H1 (cell line): ENCODE measurements around the gene MGMT. TPM values are rescaled to one million over a fixed set of nuclear protein-coding genes. Genes with fewer than 3 reads are reported as not detected.

Experiments
- CTCF ChIA-PET: fragments of 300-600 bp; sonication (Branson Sonifier 250); formaldehyde crosslinking; loops from one replicate; lab custom pipeline; 2021; ENCODE audit not compliant: partially characterized antibody; lab: Charles Lee
- POLR2A ChIA-PET: fragments of 300-600 bp; sonication (Branson Sonifier 250); formaldehyde crosslinking; loops from one replicate; lab custom pipeline; 2021; ENCODE audit warnings: inconsistent platforms; ENCODE audit not compliant: partially characterized antibody; lab: Charles Lee
- DNase-seq, 2 experiments: peaks; one replicate each; pipeline versions ENCODE4 v3.0.0 to v3.0.0-alpha.2; 2010 to 2022; ENCODE audit warnings: low spot score in 2 of 2, low read depth in 1 of 2, mixed read lengths in 1 of 2
- FAIRE-seq: peaks from 2 replicates; lab custom pipeline; 2011; peaks lifted over from hg19 to GRCh38; lab: Jason Lieb, UNC
- H2AFZ ChIP-seq: 2 replicates; pipeline ENCODE4 v1.8.1; 2012; ENCODE audit warnings: low read length, inconsistent platforms
- H2AK5ac ChIP-seq: 2 replicates; pipeline ENCODE4 v1.6.1; 2013; ENCODE audit warnings: low read depth, low read length
- H2BK120ac ChIP-seq: replicated peaks from 2 replicates; pipeline ENCODE3; 2013; ENCODE audit warnings: low read depth, low read length, inconsistent platforms
- H2BK12ac ChIP-seq: 2 replicates; pipeline ENCODE4 v1.6.1; 2013; ENCODE audit warnings: low read depth, low read length
- H2BK15ac ChIP-seq: 2 replicates; pipeline ENCODE4 v1.6.1; 2013; ENCODE audit warnings: low read length
- H2BK20ac ChIP-seq: 2 replicates; pipeline ENCODE4 v1.6.1; 2013; ENCODE audit warnings: low read length
- H2BK5ac ChIP-seq: 2 replicates; pipeline ENCODE4 v1.6.1; 2013; ENCODE audit warnings: low read depth, low read length
- H3K14ac ChIP-seq: 2 replicates; pipeline ENCODE4 v1.6.1; 2013; ENCODE audit warnings: inconsistent platforms; ENCODE audit not compliant: insufficient read length
- H3K18ac ChIP-seq: 2 replicates; pipeline ENCODE4 v1.6.1; 2013; ENCODE audit warnings: low read length; ENCODE audit errors: extremely low read depth
- H3K23ac ChIP-seq: 2 replicates; pipeline ENCODE4 v1.6.1; 2013; ENCODE audit warnings: inconsistent platforms; ENCODE audit not compliant: insufficient read length
- H3K23me2 ChIP-seq: 2 replicates; pipeline ENCODE4 v1.6.1; 2013; ENCODE audit warnings: low read depth, low read length
- H3K27ac ChIP-seq: 2 replicates; pipeline ENCODE4 v1.6.1; 2011; ENCODE audit warnings: low read depth, low read length, inconsistent platforms
- H3K27me3 ChIP-seq, 4 experiments: replicated peaks in 1 of 4; 1 replicate in 1 of 4; 2 replicates in 3 of 4; pipeline versions ENCODE4 v1.6.1 to v1.8.1; 2011 to 2013; ENCODE audit warnings: low read length in 3 of 4, mild to moderate bottlenecking in 3 of 4, inconsistent platforms in 2 of 4, mixed read lengths in 2 of 4, moderate library complexity in 1 of 4; ENCODE audit not compliant: control insufficient read depth in 3 of 4, insufficient read depth in 3 of 4; ENCODE audit errors: extremely low read depth in 1 of 4
- H3K36me3 ChIP-seq, 4 experiments: 2 replicates each; pipeline versions ENCODE4 v1.6.1 to v1.8.1; 2011 to 2013; ENCODE audit warnings: mild to moderate bottlenecking in 4 of 4, low read length in 3 of 4, moderate library complexity in 2 of 4, control low read depth in 1 of 4, inconsistent platforms in 1 of 4; ENCODE audit not compliant: insufficient read depth in 4 of 4, control insufficient read depth in 2 of 4
- H3K4ac ChIP-seq: replicated peaks from 2 replicates; pipeline ENCODE3; 2013; ENCODE audit warnings: low read length, low read depth, mixed read lengths, inconsistent platforms; ENCODE audit not compliant: insufficient read length
- H3K4me1 ChIP-seq, 4 experiments: replicated peaks in 1 of 4; 1 replicate in 1 of 4; 2 replicates in 3 of 4; pipeline versions ENCODE4 v1.6.1 to v1.8.1; 2011 to 2013; ENCODE audit warnings: low read length in 3 of 4, inconsistent platforms in 2 of 4, mixed read lengths in 1 of 4; ENCODE audit not compliant: insufficient read depth in 4 of 4, control insufficient read depth in 3 of 4
- H3K4me2 ChIP-seq, 2 experiments: 2 replicates each; pipeline versions ENCODE4 v1.6.1 to v1.8.1; 2011 to 2013; ENCODE audit warnings: low read depth in 2 of 2, low read length in 2 of 2, control low read depth in 1 of 2, inconsistent platforms in 1 of 2, mild to moderate bottlenecking in 1 of 2; ENCODE audit not compliant: insufficient read depth in 1 of 2
- H3K4me3 ChIP-seq, 4 experiments: fragments of 200-600, 300-600 bp in 1 of 4; sonication (generic), shearing (Covaris generic), sonication (Bioruptor Twin) in 1 of 4; 2 replicates each; pipeline versions ENCODE4 v1.5.1 to v1.8.1; 2011 to 2016; ENCODE audit warnings: low read length in 4 of 4, low read depth in 3 of 4, control low read depth in 2 of 4, inconsistent platforms in 2 of 4, mild to moderate bottlenecking in 2 of 4, mixed read lengths in 1 of 4, moderate library complexity in 1 of 4; ENCODE audit not compliant: insufficient read depth in 2 of 4; ENCODE audit errors: extremely low read depth in 1 of 4
- H3K56ac ChIP-seq: replicated peaks from 2 replicates; pipeline ENCODE3; 2013; ENCODE audit warnings: low read depth, mild to moderate bottlenecking, mixed read lengths, low read length, inconsistent platforms; ENCODE audit not compliant: insufficient read length
- H3K79me1 ChIP-seq: 2 replicates; pipeline ENCODE4 v1.6.1; 2013; ENCODE audit warnings: low read depth, low read length, control low read depth
- H3K79me2 ChIP-seq, 2 experiments: 2 replicates each; pipeline versions ENCODE4 v1.6.1 to v1.8.1; 2012 to 2013; ENCODE audit warnings: low read length in 2 of 2, mild to moderate bottlenecking in 2 of 2, inconsistent platforms in 1 of 2; ENCODE audit not compliant: insufficient read depth in 2 of 2, control insufficient read depth in 1 of 2
- H3K9ac ChIP-seq, 4 experiments: replicated peaks in 1 of 4; 1 replicate in 1 of 4; 2 replicates in 3 of 4; pipeline versions ENCODE4 v1.6.1 to v1.8.1; 2011 to 2013; ENCODE audit warnings: low read depth in 3 of 4, low read length in 3 of 4, control low read depth in 2 of 4, mild to moderate bottlenecking in 2 of 4, moderate library complexity in 2 of 4, inconsistent platforms in 1 of 4; ENCODE audit errors: extremely low read depth in 1 of 4
- H3K9me3 ChIP-seq, 2 experiments: 2 replicates each; pipeline versions ENCODE4 v1.6.1 to v1.8.1; 2012 to 2013; ENCODE audit warnings: mild to moderate bottlenecking in 2 of 2, moderate library complexity in 2 of 2, control low read depth in 1 of 2, inconsistent platforms in 1 of 2, low read depth in 1 of 2, low read length in 1 of 2, mixed read lengths in 1 of 2; ENCODE audit not compliant: insufficient read depth in 2 of 2
- H4K20me1 ChIP-seq, 2 experiments: replicated peaks in 1 of 2; 2 replicates each; pipeline versions ENCODE3 to v1.8.1; 2011 to 2013; ENCODE audit warnings: inconsistent platforms in 2 of 2, low read length in 2 of 2, mild to moderate bottlenecking in 1 of 2; ENCODE audit not compliant: insufficient read depth in 2 of 2, control insufficient read depth in 1 of 2
- H4K5ac ChIP-seq: 2 replicates; pipeline ENCODE4 v1.6.1; 2013; ENCODE audit warnings: low read length, low read depth, mixed read lengths, inconsistent platforms; ENCODE audit not compliant: insufficient read length
- H4K8ac ChIP-seq: 2 replicates; pipeline ENCODE4 v1.8.0; 2013; ENCODE audit warnings: mild to moderate bottlenecking, moderate library complexity, low read length, inconsistent platforms; ENCODE audit not compliant: insufficient read depth; ENCODE audit errors: extremely low read depth
- H4K91ac ChIP-seq: replicated peaks from 2 replicates; pipeline ENCODE3; 2013; ENCODE audit warnings: low read length, mixed read lengths, inconsistent platforms; ENCODE audit not compliant: insufficient read length
- FOSL1 ChIP-seq: IDR thresholded peaks from 2 replicates; pipeline ENCODE4 v1.6.1; 2011; ENCODE audit warnings: mild to moderate bottlenecking, low read depth, low read length, moderate library complexity; ENCODE audit not compliant: insufficient read depth
- HDAC6 ChIP-seq: IDR thresholded peaks from one replicate; pipeline ENCODE4 v1.7.1; 2012; ENCODE audit warnings: low read depth, mild to moderate bottlenecking, inconsistent platforms, low read length, moderate library complexity
- WGBS, 2 experiments: shearing (Covaris generic) in 1 of 2; methylation state at CpG; one replicate each; pipeline versions ENCODE4 v1.1.6 to v1.1.7; 2013 to 2015; ENCODE audit warnings: low lambda C conversion rate in 2 of 2, mixed read lengths in 2 of 2, inconsistent platforms in 1 of 2, low coverage in 1 of 2, missing lambda C conversion rate in 1 of 2; ENCODE audit not compliant: insufficient replicate concordance in 2 of 2, insufficient coverage in 1 of 2, insufficient read length in 1 of 2; ENCODE audit errors: extremely low coverage in 1 of 2, missing lambda C conversion rate in 1 of 2; 5-methylcytosine and 5-hydroxymethylcytosine counted together
- polyA plus RNA-seq, 7 experiments: library from polyadenylated mRNA; depleted of rRNA in 3 of 7; stranded (reverse) in 5 of 7; unstranded in 2 of 7; fragments of >200 nt in 5 of 7; fragments of 200-250 nt in 2 of 7; gene quantifications; 1 replicate in 5 of 7; 2 replicates in 1 of 7; 4 replicates in 1 of 7; pipeline versions ENCODE4 v1.2.1 to v1.2.3, GENCODE V29; 2011 to 2013; ENCODE audit warnings: missing spikeins in 2 of 7, mixed read lengths in 2 of 7
- total RNA-seq: library from RNA; stranded (reverse); fragmentation: NEBNext Ultra II Directional; extraction: Animal tissue kit (Norgen Biotek cat#: 25700); gene quantifications from 2 replicates; pipeline ENCODE4 v1.2.1, GENCODE V29; 2021

The MGMT gene
- total and polyA plus RNA-seq, 2 of the 8 experiments (the other 6 are each of a cell fraction or from before 2014, with no cell fraction given): 9.9 to 10.7 TPM

- Histone ChIP-seq H2AFZ (no peak overlapping the region), H4K91ac (no peak overlapping the region), H2BK12ac (no peak overlapping the region), H3K23me2 (no peaks in the 10 kb centered on the region), H3K9me3 (no peaks in the 10 kb centered on the region), H3K9ac (no peak overlapping the region), H3K23ac (no peak overlapping the region), H4K20me1 (no peaks in the 10 kb centered on the region), H3K4me2 (no peak overlapping the region), H3K18ac (no peak overlapping the region), H2BK20ac (no peak overlapping the region), H3K14ac (no peak overlapping the region), H3K27me3 (no peaks in the 10 kb centered on the region), H4K5ac (no peak overlapping the region), H2BK120ac (no peak overlapping the region), H4K8ac (no peak overlapping the region), H3K79me2 (no peaks in the 10 kb centered on the region), H2BK5ac (no peak overlapping the region; the same call in 1 of the 2 replicates), H3K4me3 (no peak overlapping the region), H3K4ac (no peak overlapping the region), H3K36me3 (no peaks in the 10 kb centered on the region), H2AK5ac (no peak overlapping the region), H2BK15ac (no peak overlapping the region), H3K27ac (no peak overlapping the region), H3K4me1 (no peaks in the 10 kb centered on the region; a peak in 1 of 7 replicates), H3K79me1 (no peaks in the 10 kb centered on the region), H3K56ac (no peak overlapping the region)
- CTCF ChIA-PET: interaction anchor here (0.6 kb wide), 1 partner anchor 1582 kb away, joined by 3 read pairs; no protein-coding TSS in a partner anchor
- WGBS, 2 experiments: 97% methylated on average over 15 of the region's 16 CpGs; no CpG with 5 or more reads in 1 of the 2 experiments
- POLR2A ChIA-PET: no interaction called here
- TF ChIP-seq FOSL1 (no peak), HDAC6 (no peak)
- DNase-seq (peak in 1 of 2 experiments; percentile 40), FAIRE-seq (no peak)
Measured at GRCh38 chr10:129704225-129704624, 237.2 kb downstream of the MGMT start.
